HG03095 (cell line): ENCODE data around the gene BACH2.

Source experiments
- ATAC-seq: cut with Tn5 transposase; IDR thresholded peaks from one replicate; pipeline ENCODE4 v1.9.1; 2021; ENCODE audit warnings: moderate library complexity; ENCODE audit not compliant: unreplicated experiment

BACH2 gene

DNA sequence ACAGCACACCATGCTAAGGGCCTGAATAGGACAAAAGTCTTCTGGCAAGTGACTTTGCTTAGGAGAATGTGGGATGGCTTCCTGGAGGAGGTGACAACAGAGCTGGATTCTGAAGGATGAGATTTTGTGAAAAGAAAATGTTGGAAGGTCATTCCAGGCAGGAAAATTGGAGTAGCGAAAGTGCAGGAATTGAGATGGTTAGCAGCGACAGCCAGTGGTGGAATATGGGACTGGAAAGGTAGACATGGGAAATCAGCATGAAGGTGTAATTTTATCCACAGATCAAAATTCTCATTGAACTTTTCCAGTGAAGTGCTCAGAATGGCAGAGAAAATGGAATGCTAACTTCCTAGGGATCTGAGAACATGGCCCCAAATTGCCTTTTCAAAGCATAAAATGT, 5.7 kb upstream of the BACH2 start:
- no peak for ATAC-seq

DNA sequence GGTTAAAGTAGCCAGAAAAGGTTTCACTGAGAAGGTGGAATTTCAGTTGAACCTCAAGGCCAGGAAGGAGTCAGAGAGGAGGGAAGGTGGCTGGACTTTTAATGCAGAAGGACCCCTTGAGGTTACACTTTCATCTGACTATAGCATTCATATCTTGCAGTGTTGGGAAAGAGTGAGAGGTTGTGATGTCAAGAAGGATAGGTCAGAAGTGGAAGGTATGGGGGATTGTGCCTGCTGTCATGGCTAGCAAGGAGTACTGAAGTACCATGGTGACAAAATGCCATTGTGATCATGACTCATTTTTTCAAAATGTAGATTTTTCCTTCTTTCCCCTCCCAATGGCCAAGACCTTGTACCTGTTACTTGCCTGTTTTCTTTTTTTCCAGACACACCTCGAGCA, 5.2 kb upstream of the BACH2 start:
- no peak for ATAC-seq

DNA sequence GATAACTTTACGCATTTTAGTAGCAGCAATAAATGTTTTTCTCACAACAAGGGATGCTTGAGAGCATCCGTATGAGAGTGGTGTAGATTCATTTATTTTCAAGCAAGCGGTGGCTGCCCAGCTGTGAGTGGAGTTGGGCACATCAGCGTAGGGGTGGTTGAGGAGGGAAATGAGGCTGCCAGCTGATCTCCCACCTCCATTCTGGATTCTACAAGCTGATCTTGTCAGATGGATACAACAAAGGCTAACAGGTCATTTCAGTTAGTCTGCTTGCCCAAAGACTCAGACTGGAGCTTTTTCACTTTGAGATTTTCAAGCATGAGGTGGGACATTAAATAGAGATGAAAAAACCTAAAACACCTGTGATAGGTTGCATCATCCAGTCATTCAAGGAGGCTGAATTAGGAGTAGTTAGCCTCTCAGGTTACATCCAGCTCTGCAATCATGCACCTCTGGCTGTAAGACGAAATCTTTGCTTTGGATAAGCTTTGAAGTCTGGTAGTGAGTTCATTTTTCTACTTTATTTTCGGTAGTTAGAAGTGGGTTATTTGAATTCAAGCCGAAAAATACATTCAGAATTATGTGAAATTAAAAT, 1.9 kb upstream of the BACH2 start:
- no peak for ATAC-seq

DNA sequence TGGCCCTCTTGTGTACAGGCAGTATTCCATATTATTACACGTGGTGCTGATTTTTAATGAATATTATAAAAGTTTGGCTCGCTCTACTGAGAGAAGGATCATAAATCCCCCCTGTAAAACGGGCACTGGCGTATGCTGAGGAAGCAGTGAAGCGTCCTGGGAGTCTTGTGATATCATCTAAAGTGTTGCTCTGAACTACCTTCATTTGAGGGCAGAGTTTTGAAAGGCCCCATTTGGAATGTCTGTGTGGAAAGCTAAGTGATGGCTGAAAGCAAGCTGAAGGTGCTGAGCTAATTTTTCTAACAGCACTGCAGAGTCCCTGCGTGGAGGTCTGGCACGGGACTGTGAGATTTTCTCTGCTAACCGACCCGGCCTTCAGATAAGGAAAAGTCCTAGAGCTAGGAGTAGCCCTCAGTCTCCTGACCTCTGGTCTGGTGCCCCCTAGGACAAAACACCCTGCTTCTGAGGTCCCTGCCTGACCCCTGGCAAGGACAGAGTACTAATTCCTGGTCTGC, 1.3 kb upstream of the BACH2 start:
- ATAC-seq: no peak

DNA sequence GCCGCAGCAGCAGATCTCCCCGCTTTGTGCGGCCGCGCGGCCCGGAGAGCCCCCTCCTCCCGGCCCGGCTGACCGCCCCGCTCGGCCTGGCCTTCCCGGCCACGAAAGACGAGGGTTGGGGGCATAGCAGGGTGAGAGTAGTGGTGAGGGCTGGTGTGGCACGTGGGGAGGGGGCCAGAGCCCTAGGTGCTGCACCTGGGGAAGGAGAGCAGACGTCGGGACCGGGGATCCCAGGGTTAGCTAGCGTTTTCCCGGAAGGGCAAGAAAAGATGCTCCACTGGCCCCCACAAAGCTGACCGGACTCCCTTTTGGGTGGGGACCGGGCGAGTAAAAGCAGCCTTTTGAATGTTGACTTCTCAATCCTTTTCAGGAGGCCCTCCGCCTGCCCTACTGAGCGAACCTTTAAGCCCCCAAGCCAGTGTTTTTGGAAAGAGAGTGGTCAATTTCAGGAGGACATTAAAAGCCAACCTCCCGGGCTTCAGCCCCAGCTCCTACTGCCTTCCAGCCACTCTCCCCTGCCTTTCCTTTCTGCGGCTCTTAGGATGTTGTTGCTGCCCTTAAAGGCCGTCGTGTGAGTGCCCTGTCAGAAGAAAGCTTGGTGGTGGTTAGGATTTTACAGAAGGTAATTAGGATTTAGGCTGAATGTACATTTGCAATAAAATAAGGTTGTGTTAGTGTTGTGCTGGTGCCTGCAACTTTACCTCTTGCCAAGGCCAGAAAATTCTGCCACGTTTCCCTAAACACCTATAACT, 648 bp upstream of the BACH2 start:
- no peak for ATAC-seq

DNA sequence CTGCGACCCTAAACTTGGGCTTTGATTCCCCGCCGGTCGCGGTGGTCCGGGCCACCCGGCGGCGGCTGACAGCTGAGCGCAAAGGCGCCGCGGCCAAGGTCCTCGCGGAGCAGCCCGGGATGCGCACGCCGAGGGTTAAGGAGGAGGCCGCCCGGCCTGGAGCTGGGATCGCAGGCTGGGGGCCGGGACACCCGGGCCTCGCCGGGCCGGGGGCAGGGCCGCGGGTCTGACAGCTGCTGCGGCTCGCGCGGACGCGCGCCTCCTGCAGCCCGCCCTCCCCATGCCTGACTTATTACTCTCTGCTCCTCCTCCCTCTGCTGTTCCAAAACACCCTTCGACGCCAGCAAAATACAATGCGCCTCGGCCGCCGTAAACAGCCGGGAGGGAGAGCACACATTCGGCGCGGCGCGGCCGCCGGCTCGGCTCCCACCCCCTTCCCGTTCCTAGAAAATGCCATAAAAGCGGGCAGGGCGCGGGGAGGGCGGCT, 746 bp downstream of the BACH2 start:
- peak; percentile 40 for ATAC-seq

DNA sequence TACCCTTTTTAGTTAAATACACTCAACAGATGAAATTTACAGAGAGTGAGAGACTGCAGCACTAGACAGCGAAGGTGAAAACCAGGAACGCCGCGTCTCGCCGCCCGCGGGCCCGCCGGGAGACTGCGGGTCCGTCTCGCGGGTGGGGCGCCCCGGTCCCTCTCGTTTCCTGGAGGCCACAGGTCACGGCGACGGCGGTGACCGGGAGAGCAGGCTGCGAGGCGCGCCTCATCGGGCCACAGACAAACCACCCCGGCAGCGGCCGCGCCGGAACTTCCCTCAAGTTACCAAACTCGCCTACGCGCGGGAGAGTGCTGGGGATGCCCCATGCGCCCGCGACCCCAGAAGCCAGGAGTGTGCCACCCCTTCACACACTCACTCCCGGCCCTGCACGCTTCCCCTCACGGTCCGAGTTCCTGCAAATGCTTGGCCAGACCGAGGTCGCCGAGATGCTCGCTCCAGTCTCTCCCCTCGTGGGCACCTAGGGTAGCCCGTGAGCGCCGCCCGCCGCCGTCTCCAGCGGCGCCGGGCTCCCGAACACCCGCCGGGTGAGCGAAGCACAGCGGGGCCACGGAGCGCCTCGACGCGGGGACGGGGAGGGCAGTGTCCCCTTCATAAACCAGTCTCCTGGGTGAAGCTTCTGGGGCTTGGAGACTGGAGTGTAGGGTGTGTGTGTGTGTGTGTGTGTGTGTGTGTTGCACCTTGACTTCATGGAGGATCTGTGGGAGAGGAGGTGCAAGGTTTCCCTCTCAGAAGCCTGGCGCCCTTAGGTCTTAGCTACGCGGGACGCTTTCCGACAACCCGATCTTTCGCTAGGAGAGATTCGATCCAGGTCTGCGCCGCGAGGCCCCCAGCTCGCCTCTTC, 1.4 kb downstream of the BACH2 start:
- ATAC-seq: peak; percentile 31

DNA sequence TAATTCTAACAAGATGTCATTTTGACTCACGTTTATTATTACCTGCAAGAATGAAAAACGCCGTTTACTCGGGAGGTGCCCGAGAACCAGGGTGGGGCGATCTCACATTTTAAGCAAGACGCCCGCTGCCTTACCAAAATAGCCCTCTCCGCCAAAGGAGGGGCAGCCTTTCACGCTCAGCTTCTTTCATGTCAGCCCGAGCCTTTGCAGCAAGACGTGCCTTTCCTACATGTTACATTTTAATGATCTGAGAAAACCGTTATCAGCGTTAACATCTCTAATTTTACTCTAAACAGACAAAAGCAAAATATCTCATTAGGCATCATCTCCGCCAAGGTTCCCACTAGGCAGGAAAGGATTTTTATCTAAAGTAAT, 2.0 kb downstream of the BACH2 start:
- ATAC-seq: no peak

DNA sequence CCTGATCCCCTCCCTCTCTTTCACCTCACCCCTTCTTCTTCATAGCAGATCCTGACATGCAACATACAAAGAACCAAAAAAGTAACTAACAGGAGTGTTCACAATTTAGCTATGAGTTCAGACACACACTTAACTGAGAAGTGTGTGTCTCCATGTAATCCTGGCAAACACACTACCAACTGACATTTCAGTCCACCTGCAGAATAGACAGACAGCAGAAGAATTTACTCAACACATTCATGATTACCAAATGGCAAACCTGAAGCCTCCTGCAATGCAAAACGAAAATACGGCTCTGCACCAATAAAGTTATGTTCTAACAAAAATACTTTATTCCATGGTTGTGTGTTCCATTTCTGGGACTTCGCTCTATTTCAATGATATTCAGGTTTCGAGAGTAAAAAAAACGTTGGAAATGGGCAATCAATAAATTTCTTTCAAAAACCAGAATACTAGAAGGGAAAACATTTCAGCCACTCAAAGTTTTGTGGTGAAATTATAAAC, 2.6 kb downstream of the BACH2 start:
- ATAC-seq: no peak

DNA sequence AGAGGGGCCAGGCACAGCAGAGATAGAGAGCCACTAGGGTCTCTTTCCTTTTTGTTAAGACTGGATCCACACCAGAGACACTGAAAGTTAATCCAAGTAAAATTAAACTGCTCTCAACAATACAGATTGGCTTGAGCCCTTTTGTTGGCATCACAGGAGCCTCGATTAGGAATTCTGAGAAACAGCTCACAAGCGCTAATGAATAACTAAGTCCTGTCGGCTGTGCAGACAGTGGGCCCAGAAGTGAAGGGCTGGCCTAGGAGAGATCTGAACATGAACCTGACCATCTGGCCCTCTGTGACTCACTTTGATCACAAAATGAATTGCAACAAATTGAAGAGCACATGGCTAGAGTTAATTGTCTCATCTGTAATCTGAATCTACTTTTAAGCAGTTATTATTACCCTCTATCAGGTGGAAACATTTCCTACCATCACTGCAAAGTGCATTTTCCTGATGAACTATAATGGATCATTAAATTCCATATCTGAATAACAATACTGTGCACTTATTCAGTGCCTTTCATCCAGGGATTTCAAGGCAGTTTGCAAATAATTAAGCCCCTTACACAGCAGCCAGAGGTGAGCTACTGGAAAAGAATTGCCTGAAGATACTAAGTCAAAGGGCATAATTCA, 3.2 kb downstream of the BACH2 start:
- no peak for ATAC-seq

DNA sequence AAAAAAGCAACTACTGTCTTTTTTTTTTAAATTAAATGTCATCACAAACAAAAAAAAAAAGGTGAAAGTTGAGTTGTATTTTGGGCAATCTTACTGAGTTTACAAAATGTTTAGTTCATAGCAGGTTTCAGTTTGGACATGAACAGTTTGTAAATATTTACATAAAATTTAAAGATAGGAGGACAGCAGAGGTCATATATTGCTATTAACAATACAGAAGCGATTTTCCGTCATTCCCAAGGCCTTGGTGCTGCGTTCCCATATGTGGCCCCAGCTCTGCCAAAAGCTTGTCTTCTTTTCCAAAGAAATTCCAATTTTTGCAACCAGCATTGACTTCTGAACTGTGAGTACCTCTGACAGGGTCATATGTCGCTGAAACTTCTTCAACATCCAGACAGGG, 5.1 kb downstream of the BACH2 start:
- no peak for ATAC-seq

DNA sequence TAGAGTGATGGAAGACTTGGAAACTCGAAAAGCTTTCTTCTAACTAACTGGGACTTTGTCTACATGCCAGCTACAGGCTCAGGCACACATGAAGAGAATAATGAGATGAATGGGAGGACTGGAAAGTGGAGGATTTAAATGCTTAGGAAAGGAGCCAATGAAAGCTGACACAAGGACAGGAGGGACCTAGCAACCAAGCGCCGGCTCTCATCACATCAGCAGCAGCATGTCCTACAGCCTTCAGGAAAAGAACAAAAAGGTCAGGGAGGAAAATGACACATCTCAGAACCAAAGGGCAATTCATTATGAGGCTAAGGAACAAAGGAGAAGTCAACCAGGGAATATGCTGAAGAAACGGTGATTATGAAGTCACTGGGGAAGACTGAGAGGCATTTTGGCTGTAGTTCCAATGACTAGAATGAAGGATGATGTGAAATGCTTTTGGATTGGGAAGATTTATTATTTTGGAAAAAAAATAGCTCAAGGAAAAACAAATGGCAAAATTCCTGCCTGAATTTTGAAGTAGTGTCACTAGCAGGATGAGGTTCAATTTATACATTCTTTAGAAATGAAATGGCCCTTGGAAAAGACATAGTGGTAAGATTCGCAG, 5.7 kb downstream of the BACH2 start:
- no peak for ATAC-seq

DNA sequence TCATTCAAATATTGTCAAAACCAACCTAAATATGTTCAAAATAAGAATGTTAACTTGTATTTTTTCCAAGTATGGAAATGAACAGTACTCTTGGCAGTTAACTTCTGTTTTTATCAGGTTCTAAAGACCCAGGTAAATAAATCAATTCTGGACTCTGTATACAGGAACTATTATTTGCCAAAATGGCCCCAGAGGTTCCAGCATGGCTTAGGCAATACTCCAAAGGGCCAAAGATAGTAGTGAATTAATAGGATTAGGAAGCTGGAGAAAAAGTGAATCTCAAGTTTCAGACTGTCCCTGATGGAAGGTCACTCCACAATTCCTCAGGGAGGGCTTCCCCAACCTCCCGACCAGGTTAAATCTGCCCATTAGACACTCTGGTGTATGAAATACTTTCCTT, 6.7 kb downstream of the BACH2 start:
- no peak for ATAC-seq

DNA sequence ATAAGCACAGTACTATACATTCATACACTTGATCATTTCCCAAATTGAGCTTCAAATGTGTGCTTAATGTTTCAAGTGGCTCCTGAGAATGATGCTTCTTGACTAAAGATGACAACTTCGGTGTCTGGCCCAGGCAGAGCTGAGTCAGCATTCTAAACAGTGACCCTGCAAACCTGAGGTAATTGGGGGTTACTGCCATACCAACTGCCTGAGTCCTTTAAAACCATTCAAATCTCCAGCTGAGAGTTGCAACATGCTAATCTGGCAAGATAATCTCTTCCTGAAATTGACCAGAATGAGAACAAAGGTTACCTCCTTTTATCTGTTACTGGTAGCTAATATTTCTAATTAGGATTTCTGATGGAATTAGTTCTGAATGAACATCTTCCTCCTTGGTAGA, 8.2 kb downstream of the BACH2 start:
- ATAC-seq: no peak

DNA sequence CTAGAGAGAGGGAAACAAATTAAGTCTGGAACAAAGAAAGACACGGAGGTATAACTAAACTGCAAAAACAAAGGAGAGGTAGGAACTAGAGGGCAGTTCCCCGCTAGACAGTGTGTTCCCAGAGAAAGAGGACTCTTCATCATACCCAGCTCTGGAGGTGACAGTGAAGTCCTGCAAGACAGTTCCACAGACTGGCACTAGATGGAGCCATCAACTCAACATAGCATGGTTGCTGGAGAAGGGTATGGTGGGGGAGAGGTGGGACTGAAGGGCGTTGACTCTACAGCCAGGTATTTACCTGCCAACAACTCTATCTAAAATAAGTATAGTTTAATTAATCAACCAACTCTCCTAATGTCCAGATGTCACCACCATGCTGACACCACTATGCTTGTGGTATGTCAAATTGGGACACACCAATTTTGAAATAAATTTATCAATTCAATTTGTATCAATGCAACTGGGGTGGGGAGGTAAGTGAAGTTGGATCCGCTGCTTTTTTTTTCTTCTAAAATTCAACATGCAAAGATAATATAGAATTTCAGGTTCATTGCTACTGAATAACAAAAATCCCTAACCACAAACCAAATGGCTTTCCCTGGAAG, 9.7 kb downstream of the BACH2 start:
- no peak for ATAC-seq

DNA sequence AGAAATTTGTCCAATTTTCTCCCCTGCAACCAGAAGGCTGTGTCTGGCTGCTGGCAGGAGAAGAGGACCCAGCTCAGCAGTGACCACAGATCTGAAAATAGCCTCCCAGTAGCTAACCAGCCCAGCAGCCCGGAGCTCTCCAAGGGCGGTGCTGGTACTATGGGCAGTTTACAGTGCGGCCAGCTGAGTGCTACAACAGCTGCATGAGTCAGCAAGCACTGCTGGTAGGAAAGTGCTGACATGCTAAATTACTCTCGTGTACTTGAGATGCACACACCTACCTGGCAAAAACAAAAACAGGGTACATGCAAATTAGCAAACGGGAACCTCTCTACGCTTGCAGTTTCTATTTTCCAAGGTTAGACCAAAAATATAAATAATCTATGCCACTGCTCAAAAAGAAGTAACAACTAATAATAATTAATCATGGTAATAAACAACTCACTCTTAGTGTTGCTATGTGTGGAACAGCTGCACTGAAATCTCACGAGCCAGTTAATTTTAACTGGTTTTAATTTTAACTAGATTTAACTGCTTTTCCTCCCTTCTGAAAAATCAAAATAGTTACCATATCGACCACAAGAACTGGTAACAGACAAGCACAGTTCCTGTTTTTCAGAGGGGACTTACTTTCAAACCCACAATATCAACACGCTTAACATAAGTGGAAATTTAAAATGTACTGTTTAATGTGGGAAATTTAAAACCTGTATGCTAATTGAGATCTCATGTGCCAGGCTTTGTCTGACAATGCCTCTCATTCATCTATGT, 10.8 kb downstream of the BACH2 start:
- ATAC-seq: peak; percentile 60

DNA sequence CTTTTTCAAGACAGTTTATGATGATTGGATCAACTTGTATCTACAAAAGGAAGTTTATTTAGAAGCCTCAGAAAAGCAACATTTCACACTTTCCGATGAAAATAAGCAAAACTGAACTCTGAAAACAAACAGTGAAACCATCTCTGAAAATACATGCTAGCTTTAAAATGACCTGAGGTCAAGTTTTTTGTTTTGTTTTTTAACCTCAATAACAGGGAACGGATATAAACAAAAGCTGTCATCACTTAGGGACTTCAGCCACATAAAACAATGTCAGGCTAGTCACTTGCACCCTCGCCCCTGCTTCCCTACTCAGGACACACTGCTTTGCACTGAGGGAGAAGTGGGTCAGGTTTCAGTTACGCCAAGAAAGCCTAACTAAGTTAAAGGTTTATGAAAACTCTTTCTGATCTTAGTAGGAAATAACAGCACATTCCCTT, 11.6 kb downstream of the BACH2 start:
- peak; percentile 41 for ATAC-seq

DNA sequence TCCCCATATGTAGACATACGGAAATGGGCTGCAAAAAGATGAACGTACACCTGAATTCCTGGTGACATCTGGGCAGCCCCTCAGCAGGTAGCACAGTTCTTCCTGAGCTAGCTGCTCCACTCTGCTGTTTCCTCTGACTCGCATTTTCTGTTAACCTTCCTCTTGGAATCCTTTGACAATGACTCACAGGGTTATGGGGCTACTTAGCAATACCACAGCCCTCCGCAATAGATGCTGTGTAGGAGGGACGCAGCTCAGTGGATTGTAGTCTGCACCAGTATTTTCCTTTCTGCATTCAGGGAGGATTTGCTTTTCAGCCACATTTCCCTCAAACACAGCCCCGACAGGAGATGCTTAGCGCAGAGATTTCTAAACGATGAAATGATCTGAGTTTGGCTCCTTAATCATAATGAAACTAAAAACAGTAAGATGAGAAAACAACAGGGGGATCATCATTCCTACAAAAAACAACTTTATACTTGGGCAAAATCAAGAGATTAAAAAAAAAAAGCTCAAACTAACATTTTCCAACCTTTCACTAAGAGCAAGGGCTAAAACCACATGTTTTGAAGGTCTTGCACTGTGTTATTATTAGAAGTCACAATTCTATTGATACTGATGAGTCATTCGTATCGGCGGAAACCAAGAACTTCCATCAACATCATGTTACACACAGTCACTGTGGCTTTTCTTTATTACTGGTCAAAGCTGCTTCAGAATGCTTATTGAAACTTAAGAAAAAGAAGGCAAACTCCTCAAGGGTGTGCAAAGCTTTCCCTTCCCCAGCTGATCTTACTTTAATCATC, 12.2 kb downstream of the BACH2 start:
- ATAC-seq: peak; percentile 83
